Activated CD8-positive, alpha-beta memory T cell treated with anti-CD3 and anti-CD28 coated beads, Interleukin-2, amount 50 U/mL, for 4 hours (primary cell): ENCODE data around the gene ZNF519.
"Not testable (repeated sequence)": the region's sequence is repeated elsewhere in the genome, so short reads cannot be mapped to it uniquely, and the experiment has no call there.

ENCODE experiments used
- DNase-seq: peaks from one replicate; pipeline ENCODE4 v3.0.0-alpha.2; 2020

ZNF519 gene

DNA sequence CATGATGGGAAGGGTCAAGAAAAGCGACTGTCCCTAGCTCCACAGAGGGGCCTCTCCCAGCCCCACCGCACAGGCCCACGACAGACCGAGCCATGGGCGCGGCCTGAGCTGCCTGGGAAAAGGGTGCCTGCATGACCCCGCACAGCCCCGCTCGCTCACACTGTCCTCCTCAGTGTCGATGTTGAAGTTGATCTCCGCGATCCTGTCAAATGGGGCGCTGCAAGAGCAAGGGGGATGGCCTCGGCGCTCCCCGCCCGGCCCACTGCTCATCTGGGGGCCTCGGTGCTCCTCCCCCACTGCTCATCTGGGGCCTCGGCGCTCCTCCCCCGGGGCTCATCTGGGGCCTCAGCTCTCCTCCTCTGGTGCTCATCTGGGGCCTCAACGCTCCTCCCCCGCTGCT lies 14.5 kb upstream of the ZNF519 start:
- not testable (repeated sequence) for DNase-seq

DNA sequence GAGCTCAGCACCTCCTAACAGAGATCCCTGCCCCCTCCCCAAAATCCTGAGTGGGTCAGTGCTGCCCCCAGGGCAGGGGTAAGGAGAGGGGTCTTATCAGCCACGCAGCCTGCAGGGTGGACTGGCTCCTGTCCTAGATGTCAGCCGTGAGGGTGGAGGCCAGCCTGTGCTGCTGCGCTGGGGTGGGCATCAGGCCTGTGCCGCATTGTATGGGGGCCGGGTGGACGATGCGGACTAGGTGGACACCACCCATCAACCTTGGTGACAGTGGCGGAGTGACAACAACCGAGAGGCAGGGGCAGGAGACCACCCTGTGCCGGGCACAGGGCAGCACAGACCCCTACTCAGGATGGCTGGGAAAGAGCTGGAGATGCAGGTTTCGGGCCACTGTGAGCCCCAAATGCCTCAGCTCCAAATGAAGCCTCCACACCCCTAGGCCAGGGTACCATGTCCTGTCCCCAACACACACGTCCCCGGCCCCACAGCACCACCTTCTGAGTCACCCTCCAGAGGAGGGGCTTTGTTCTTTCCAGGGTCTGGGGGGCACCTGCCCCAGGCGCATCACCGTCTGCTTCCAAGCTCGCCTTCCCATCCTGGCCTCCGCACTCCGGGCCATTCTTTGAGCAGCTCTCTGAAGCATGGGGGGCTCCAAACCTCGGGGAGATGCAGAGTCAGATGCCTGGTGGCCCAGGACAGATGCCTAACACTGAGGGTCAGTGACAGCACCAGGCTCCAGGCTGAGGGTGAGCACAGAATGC lies 13.5 kb upstream of the ZNF519 start:
- not testable (repeated sequence) for DNase-seq

DNA sequence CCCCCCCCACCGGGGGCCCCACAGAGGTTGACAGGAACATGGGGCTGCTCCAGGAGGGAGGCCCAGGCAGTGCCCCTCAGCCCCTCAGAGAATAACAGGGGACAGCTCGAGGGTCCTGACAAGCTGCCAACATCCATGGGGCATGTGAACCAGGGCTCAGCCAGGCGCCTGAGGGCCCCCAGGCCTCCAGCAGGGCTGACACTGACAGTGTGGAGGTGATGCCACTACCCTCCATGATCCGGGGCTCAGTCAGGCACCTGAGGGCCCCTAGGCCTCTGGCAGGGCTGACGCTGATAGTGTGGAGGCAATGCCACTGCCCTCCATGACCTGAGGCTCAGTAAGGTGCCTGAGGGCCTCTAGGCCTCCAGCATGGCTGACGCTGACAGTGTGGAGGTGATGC lies 12.8 kb upstream of the ZNF519 start:
- DNase-seq, result not testable (repeated sequence)

DNA sequence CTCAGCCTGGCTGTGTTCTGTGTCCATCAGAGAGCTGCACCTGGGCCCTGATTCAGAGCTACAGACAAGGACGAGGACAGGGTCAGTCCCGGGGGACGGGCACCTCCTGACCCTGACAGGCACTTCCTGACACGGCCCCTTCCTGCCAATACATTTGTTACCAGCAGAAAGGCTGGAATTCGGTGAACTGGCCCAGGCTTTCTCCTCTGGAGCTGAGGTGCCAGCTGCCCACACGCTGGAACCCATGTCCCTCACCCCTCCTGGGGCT lies 12.3 kb upstream of the ZNF519 start:
- no peak for DNase-seq

DNA sequence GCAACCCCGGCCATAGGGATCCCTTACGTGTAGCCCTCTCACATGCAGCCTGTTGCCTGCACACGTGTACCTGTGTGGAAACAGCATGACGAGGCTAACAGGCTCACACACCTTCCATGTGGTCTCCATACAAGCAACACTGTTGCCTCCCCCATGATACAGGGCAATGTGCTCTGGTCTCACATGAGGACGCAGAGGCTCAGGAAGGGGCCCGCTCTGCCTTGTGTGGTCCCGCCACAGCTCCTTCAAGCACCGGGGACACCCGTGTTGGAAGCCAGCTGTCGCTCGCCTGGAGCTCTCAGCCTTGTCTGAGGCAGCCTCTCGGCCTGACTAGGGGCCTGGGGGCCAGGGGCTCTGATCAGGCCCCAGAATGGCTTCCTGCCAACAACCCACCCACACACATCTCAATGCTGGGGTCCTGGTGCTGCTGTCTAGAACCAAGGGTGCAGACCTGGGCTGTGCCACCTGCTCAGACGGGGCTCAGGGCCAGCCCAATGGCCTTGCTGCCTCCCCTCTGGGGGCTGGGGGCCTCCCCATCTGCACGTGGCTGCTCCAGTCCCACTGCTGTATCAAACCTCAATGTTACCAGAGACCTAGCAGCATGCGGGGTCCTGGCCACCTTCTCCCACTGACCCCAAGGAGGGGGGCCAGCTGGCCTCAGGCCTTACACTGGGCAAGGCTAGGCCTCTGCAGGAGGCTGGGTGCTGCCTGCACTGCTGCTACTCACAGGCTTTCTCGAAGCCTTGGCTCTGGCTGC lies 11.8 kb upstream of the ZNF519 start:
- not testable (repeated sequence) for DNase-seq

DNA sequence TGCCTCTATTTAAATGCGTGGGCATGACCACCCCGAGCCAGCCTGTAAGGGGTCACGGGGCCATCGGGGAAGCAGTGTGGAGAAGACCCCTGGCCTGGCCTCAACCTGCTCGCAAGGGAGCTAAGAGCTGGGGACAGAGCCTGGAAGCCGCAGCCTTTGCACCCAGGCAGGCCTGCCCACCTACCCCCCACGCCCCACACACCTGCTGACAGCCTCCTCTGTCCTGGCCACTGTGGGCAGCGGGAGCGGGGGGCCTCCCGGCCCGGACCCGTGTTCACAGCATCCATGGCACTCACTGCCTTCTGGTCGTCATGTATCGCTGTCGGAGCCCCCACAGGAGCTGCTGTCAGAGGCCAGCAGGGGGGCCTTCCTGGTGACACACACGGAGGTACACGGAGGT lies 11.2 kb upstream of the ZNF519 start:
- not testable (repeated sequence) for DNase-seq

DNA sequence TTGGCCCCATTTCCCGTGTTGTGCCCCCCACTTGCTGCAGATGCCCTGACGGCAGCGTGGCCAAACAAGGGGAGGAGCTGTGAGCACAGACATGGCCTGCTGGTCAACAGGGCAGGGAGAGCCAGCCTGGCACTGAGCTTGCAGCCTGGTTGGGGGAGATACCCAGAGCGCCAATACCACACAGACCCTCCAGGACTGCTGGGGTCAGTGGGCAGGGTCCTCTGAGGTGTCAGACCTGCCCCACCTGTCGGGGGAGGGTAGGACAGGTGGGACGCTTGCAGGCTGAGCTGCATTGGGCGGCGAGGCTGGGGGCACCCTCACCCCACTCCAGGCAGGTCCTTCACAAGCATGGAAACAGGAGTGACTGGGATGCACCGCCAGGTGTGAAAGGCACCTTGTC lies 9.9 kb upstream of the ZNF519 start:
- not testable (repeated sequence) for DNase-seq

DNA sequence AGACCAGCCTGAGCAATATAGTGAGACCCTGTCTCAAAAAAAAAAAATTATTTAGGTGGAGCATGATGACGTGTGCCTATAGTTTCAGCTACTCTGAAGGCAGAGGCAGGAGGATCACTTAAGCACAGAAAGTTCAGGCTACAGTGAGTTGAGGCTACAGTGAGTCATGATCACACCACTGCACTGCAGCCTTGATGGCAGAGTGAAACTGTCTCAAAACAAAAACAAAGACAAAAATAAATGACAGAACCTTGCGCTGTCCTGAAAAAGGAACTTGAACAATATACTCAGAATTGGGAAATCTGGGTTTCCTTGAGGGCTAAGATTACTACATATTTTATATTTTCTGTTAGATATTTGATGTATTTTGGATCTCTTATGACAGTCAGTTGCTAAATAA lies 7.3 kb upstream of the ZNF519 start:
- not testable (repeated sequence) for DNase-seq

DNA sequence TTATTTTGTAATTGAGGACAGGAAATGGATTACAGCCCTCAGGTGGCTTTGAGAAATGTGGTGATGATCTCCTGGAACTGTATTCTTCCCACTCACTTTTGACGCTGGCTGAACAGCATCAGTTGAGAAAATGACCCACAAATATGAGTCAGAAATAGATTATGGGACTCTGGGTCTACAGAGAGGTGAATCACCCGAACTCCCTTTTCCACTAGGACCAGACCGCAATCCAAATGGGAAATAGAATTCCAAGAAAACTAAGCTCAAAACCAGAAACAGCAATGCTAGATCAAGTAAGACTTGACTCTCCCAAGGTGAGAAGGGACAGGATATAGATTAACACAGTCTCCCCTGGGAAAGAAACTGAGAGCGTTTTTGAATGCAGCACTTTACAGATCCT lies 5.7 kb upstream of the ZNF519 start:
- not testable (repeated sequence) for DNase-seq

DNA sequence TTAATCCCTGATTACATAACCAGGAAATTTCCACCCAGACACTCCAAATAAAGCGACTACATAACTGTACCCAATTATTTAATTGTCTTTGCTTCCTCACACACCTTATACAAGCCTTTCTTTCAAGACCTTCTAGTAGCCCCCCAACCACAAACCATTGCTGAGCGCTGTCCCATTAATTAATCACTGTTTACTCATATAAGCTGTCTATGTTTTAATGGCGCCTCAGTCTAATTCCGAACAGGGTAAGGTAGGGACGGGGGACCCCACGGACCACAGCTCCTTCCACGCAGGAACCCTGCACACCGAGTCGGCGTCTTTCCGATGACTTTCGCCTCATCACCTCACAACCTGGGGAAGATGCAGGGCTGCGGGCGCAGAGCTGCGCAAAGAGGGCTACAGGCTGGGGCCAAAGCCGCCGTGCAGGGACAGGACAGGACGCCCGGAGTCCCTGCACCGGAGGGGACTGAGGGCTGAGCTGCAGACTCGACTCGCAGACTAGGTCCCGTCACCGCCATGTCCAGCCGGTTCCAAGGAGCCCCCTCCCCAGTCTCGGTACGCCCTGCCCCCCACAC lies 452 bp downstream of the ZNF519 start:
- DNase-seq, result not testable (repeated sequence)

DNA sequence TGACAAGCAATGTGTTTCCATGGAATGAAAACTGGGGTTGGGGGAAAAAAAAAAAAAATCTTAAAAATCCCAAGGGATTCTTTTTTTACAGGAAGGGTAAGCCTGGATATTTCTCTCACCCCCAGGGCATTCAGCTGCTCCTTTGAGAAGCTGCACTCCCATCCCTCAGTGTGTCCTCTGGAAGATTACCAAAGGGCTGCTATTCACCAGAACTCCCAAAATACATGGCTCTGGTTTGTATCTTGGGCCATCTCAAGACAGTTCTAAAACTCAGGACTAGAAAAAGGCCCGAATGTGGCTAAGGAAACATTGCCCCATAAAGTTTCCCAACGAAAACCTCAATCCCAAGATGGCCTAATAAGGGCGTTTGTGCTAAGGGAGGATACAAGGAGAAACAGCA lies 1.4 kb downstream of the ZNF519 start:
- DNase-seq, result not testable (repeated sequence)

DNA sequence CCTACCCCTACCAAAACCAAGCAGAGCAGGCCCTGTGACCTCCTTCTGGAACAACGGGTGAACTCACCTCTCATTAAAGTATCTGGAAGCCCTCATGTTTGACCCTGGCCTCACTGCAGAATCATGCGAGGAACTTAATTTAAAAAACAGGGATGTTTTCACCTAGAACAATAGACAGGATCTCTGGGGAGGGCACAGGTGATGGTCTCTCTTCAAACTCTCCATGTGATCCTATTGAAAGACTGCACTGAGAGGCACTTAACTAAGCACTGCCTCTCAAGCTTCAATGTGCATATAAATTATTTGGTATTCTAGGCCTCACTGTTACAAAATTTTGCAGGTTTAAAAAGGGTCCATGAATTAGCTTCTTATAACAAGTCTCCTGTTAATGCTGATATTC lies 7.5 kb downstream of the ZNF519 start:
- DNase-seq, result no peak

DNA sequence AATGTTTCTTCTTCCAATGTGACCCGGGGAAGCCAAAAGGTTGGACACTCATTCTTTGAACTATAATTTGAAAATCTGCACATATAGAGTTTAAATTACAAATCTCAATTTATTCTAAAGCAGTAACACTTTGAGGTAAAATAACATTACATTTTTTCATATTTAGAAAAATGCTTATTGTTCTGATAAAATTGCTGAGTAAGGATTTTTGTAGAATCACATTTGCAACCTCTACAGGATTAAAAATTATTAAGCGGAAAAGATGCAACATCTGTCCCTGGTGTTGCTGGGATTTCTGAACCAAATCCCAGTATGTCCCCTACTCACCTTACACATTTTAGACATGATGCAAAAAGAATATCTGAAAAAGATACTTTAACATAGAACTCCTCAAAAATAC lies 10.1 kb downstream of the ZNF519 start:
- DNase-seq, result no peak

DNA sequence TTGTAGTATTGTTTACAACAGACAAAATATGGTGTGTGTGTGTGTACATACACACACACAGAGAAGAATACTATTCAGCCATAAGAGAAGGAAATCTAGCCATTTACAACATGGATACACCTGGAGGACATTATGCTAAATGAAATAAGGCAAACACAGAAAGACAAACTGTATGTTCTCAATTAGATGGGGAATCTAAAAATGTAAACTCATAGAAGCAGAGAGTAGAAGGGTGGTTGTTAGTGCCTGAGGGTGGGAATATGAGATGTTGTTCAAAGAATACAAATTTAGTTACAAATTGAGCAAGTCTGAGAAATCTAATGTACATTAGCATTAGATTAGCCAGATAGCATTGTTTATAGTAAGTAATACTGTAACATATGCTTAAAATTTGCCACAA lies 11.3 kb downstream of the ZNF519 start:
- DNase-seq, result no peak

DNA sequence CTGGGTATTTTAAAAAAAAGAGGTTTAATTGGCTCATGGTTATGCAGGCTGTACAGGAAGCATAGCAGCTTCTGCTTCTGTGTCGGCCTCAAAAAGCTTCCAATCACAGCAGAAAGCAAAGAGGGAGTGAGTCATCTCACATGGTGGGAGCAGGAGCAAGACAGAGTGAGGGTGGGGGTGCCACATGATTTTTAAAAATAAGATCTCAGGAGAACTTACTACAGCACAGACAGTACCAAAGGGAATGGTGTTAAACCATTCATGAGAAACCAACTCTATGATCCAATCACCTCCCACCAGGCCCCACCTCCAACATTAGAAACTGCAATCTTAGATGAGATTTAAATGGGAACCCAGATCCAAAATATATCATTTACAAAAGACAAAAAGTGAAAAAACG lies 14.6 kb downstream of the ZNF519 start:
- DNase-seq, result no peak

DNA sequence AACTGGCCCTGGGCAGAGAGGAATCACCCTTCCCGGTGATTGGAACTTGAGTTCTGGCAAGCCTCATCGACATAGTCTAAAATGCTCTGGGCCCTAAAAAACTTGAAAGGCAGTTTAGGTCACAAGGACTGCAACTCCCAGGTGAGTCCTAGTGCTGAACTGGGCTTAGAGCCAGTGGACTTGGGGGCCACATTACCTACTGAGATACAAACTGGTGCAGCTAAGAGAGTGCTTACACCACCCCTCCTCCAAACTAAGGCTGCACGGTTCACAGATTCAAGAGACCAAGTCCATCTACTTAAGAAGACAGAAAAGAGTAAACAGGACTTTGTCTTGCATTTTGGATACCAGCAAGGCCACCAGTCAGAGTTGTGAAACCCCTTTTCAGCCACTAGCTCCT lies 25.3 kb downstream of the ZNF519 start:
- no peak for DNase-seq

DNA sequence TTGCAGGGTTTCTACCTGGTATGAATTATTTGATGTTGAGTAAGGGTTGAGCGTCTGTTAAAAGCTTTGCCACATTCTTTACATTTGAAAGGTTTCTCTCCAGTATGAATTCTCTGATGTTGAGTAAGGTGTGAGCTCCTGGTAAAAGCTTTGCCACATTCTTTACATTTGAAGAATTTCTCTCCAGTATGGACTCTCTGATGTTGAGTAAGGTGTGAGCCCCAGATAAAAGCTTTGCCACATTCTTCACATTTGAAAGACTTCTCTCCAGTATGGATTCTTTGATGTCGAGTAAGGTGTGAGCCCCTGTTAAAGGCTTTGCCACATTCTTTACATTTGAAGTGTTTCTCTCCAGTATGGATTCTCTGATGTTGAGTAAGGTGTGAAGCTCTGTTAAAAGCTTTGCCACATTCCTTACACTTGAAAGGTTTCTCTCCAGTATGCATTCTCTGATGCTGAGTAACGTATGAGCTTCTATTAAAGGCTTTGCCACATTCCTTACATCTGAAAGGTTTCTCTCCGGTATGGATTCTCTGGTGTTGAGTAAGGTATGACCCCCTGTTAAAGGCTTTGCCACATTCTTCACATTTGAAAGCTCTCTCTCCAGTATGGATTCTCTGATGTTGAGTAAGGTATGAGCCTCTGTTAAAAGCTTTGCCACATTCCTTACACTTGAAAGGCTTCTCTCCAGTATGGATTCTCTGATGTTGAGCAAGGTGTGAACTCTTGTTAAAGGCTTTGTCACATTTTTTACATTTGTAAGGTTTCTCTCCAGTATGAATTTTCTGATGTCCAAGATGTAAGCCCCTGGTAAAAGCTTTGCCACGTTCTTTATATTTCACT lies 27.1 kb downstream of the ZNF519 start:
- no peak for DNase-seq

DNA sequence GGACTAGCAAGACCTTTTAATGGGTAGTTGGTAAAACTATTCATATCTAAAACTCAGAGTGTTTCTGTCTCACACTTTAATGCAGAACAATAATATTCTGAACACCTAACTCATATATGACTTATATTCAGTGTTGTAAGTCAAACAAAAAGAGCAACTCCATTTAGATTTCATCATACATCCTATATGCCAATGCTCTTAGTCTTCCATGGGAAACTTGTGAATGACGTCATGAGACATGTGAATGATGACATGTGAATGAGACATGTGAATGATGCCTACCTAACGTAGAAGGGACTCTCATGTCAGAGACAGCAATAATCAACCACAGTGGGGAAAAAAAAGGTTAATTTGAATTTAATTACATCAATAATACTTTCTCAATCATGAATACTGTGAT lies 28.0 kb downstream of the ZNF519 start:
- DNase-seq, result no peak

DNA sequence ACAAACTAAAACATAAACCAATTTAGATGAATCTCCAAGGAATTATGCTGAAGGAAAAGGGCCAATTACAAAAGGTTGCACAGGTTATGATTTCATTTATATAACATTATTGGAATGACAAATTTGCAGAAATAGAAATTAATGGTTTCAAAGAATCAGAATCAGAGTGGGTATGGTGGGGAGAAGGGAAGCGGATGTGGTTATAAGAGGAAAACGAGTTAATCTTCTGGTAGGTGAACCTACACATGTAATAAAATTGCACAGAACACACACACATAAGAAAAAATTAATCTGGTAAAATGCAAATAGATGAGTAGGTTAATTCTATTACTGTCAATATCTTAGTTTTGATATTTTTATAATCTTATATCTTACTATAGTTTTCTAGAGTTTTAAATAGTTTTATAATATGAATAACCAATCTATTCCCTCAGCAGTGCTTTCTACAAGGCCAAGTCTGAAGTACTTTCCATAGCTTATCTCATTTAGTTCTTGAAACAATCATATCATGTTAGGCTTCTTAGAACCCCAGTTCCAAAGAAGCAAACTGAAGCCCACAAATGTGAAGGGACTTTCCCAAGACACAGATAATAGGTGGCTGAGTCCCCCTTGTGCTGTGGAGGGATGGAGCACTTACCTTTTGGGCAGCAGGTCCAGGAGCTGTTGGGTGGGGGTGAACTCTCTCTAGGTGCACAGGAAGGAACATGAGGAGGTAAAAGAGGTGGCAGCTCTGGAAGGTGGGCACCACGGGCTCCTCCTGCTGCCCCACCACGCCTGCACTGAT lies 31.5 kb downstream of the ZNF519 start:
- no peak for DNase-seq

DNA sequence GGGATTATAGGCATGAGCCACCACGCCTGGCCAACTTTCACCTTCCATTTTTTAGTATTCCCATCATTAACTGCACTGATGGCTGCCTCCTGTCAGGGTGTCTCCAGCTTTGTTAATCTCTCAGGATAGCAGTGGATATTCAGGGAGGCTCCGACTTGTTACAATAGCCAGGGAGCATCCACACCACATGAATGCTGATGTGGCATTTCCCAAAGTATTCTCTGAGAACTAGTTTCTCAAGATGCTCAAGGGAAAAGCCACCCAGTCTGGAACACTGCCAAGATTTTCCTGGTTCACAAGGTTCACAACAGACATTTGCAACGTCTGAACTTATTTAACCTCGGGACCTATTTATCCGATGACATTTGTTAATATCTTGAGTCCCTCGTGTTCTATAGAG lies 33.8 kb downstream of the ZNF519 start:
- DNase-seq, result no peak

DNA sequence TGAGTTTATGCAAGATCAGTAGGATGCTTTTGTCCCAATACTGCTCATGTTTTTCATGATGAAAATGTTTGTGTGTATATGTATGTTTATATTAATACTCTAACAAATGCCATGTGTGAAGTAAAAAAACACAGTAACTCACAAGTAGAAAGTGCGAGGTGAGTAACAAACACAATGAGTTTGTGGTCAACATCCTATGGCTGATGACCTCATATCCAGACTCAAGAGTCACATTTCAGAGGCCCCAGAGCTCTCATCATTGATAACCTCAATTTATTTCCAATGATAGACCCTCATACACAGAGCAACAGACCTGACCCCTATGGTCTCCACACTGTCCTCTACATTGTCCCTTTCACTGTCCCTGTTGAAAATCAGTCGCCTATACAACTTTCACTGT lies 34.5 kb downstream of the ZNF519 start:
- no peak for DNase-seq

DNA sequence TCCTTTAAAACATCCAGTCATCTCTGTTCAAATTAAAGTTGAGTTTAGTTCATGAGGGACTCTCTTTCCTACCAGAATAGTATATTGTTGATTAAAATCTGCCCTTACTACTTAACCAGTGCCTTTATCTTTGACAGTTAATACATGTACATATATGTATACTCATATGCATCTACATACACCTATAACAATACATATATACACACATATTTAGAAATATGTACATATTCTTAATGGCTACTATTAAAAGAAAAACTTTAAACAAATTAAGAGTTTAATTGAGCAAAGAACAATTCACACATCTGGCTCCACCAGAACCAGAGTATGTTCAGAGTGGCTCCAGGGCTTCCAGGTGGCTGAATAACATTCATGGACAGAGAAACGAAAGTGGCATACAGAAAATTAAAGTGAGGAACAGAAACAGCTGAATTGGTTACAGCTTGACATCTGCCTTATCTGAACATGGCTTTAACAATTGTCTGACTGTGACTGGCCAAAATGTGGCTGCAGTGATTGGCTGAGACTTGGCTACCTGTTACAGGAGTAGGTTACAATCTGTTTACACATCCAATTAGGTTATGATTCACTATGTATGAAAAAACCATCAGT lies 38.8 kb downstream of the ZNF519 start:
- DNase-seq, result no peak
